Measurements from ENCODE around the gene FOXL1.
A peak's percentile ranks its signal among the peaks of the same experiment; 100 is the strongest.

The FOXL1 gene

DNA sequence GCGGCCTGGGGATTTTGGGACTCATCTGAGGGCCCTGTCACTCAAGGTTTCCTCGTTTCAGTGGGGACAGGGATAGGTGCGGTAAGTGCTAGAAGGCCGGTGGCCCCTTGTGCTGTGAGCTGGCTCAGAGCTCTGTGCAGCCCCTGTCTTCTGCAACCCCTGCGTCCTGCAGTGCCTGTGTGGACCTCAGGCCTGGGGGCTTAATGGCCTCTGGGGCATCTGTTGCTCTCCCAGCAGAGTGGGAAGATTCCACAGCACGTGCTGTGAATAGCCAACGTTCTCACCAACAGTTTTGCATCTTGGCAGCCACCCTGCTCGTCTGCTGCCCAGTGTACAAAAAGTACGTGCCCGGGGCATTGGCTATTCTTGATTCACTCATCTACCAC lies 6.8 kb upstream of the FOXL1 start:
- no peak for DNase-seq (ENCODE audit: low read depth)
- H3K4me3 ChIP-seq (ENCODE audit: low read depth, low read length), result peak overlapping the region; percentile 74
- in situ Hi-C loops (cut with HindIII; ENCODE audit: low sequenced_read_pairs), result loop anchor here (25.0 kb wide), 2 partner anchors 466 to 691 kb away; no protein-coding TSS in a partner anchor

DNA sequence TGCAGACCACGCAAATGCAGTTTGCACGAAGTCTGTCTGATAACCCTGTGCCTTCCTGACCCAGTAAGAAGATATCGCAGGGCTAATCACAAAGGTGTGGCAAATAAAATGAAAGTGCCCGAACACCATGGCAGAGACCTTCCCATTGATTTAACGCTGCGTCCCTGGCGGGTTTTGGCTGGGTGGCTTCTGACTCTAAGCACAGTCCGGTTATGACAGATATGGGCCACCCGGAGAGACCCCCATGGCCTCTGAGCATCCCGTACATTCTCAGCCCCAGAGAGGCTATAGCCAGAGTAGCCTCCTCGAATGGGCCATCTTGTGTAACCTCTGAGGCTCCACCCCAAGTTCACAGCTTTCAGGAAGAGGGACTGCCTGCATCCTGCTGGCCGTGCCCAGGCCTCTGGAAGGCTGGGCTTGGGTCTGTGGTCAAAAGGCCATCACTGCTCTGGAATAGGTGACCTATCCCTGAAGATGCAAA lies 6.3 kb upstream of the FOXL1 start:
- TF ChIP-seq, protein P1, sequence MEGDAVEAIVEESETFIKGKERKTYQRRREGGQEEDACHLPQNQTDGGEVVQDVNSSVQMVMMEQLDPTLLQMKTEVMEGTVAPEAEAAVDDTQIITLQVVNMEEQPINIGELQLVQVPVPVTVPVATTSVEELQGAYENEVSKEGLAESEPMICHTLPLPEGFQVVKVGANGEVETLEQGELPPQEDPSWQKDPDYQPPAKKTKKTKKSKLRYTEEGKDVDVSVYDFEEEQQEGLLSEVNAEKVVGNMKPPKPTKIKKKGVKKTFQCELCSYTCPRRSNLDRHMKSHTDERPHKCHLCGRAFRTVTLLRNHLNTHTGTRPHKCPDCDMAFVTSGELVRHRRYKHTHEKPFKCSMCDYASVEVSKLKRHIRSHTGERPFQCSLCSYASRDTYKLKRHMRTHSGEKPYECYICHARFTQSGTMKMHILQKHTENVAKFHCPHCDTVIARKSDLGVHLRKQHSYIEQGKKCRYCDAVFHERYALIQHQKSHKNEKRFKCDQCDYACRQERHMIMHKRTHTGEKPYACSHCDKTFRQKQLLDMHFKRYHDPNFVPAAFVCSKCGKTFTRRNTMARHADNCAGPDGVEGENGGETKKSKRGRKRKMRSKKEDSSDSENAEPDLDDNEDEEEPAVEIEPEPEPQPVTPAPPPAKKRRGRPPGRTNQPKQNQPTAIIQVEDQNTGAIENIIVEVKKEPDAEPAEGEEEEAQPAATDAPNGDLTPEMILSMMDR (IDR thresholded peaks at IDR 0.05; ENCODE audit: low read depth, low read length, missing control alignments), result no peak
- in situ Hi-C loops (cut with HindIII; ENCODE audit: low sequenced_read_pairs), result loop anchor here (25.0 kb wide), 2 partner anchors 465 to 690 kb away; no protein-coding TSS in a partner anchor
- DNase-seq (ENCODE audit: low read depth), result no peak
- H3K4me3 ChIP-seq (ENCODE audit: low read depth, low read length), result peak overlapping the region; percentile 74

More for the DNA sequence above, 6.8 kb upstream of the FOXL1 start:
- TF ChIP-seq, protein P1 (IDR thresholded peaks at IDR 0.05; ENCODE audit: low read depth, low read length, missing control alignments), result no peak

DNA sequence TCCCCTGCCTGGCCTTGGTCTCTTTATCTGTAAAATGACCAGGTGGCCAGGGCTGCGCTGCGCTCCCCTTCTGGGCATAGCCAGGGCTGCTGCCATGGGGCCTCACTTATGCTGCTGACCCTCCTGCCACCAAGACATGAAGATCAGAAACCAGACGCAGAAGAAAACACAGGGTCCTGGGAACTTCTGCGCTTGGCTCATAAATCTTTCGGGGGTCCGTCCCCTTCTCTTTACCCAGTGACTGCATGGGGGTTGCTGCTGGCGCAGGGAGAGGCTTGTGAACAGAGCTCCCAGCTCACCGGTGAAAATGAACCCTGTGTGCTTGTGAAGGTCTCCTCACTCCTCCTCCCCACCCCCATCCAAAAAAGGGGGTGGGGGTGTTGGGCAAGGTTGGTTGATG lies 5.7 kb upstream of the FOXL1 start:
- peak overlapping the region; percentile 74 for H3K4me3 ChIP-seq (ENCODE audit: low read depth, low read length)
- TF ChIP-seq, protein P1 (IDR thresholded peaks at IDR 0.05; ENCODE audit: low read depth, low read length, missing control alignments), result no peak
- in situ Hi-C loops (cut with HindIII; ENCODE audit: low sequenced_read_pairs), result loop anchor here (25.0 kb wide), 2 partner anchors 465 to 690 kb away; no protein-coding TSS in a partner anchor
- DNase-seq (ENCODE audit: low read depth), result no peak

DNA sequence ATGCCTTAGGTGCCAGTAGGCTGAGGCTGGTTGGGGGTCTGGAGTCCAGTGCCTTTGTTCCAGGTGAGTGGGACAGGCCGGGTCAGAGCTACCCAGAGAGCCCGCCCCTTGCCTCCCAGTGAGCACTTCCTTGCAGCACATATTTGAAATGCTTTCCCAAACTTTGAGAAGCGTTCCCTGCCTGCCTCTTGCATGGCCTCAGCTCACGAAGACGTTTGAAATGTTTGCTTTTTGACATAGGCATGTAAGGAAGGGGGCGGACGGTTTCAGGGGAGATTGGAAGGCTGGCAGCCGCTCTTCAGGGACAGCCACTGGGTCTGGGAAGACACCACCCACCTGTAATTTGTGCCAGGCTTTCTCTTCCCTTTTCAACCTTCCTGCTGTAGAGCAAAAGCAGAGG lies 5.1 kb upstream of the FOXL1 start:
- in situ Hi-C loops (cut with HindIII; ENCODE audit: low sequenced_read_pairs), result loop anchor here (25.0 kb wide), 2 partner anchors 464 to 689 kb away; no protein-coding TSS in a partner anchor
- no peak for DNase-seq (ENCODE audit: low read depth)
- TF ChIP-seq, protein P1 (IDR thresholded peaks at IDR 0.05; ENCODE audit: low read depth, low read length, missing control alignments), result no peak
- H3K4me3 ChIP-seq (ENCODE audit: low read depth, low read length), result no peak overlapping the region

DNA sequence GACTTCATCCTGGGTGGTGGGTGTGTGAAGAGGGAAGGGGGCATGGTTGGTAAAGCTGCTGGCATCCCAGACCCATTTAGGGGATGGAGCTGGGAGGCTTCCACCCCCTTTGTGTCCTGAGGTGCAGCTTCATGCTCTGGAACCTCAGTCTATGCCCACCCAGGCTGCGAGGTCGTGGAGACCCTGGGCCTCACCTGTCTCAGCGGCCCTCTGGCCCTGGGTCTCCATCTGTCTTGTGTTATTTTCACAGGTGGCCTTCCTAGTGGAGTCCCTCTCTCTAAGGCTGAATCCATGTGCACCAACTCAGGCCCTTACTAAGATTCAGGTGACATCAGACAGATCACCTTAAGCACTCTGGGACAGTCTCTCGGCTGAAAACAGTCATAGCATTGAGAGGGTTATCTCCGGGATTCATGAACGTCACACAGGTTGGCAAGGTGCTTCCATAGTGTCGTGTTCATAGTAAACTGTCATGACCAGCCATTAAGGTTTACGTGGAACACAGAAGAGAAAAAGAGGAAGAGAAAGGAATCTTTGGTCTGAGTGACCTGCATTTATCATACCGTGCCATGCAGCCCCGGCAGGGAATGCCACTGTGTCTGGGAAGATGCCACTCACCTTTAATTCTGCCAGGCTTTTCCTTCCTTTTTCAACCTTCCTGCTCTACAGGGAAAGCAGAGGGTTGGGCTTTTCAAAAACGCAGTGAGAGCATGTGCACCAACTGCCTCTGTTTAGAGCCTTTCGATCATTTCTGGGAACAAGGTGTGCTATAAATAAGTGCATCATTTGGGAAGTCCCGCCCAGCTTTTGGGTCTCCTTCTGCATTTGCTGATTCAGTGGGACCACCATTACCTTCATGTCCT lies 4.5 kb upstream of the FOXL1 start:
- in situ Hi-C loops (cut with HindIII; ENCODE audit: low sequenced_read_pairs), result loop anchor here (25.0 kb wide), 2 partner anchors 463 to 688 kb away; no protein-coding TSS in a partner anchor

DNA sequence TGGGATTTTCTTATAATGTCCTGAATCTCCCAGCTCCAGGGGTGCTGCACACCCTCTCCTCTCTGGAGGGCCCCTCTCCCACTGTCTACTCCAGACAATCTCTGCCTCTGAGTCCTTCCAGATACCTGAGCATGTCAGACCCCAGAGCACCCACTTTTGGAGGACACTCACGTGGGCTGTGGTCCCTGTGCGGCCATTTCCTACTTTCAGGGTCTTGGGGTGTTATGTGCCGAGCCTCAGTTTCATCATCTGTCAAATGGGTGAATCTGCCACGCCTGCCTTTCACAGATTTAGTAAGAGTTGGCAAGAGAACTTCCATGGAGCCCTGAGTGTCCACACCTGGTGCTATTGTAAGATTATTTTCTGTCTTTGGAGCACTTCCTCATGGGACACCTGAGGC lies 3.7 kb upstream of the FOXL1 start:
- in situ Hi-C loops (cut with HindIII; ENCODE audit: low sequenced_read_pairs), result loop anchor here (25.0 kb wide), 2 partner anchors 463 to 688 kb away; no protein-coding TSS in a partner anchor
- no peak overlapping the region for H3K4me3 ChIP-seq (ENCODE audit: low read depth, low read length)
- TF ChIP-seq, protein P1 (IDR thresholded peaks at IDR 0.05; ENCODE audit: low read depth, low read length, missing control alignments), result no peak
- DNase-seq (ENCODE audit: low read depth), result no peak

More for the DNA sequence above, 4.5 kb upstream of the FOXL1 start:
- TF ChIP-seq, protein P1 (IDR thresholded peaks at IDR 0.05; ENCODE audit: low read depth, low read length, missing control alignments), result no peak
- H3K4me3 ChIP-seq (ENCODE audit: low read depth, low read length), result no peak overlapping the region
- no peak for DNase-seq (ENCODE audit: low read depth)

All from astrocyte of the cerebellum (primary cell).